HG02943 (cell line): ENCODE measurements around the gene WHRN.

Experiments used
- ATAC-seq: cut with Tn5 transposase; IDR thresholded peaks from one replicate; pipeline ENCODE4 v1.9.1; 2021; ENCODE audit warnings: mild to moderate bottlenecking, low read depth, moderate library complexity; ENCODE audit not compliant: unreplicated experiment

The WHRN gene

DNA sequence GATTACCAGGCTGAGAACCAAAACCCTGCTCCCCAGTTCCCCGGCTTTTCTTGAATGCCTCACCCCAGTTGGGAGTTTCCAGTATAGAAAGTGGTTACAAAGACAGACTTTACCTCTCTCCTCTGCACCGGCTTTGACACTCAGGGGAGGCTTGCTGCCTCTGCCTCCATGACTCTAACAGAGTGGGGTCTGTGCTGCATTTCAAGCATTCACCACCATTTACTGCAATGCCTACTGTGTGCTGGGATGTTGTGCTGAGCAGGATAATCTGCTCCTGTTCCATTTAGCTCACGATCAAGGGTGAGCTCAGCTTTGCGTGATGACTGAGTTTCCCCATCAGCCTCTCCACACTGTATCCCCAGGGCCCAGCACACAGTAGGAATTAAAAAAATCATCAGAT, 77.6 kb downstream of the WHRN start:
- ATAC-seq = no peak

GRCh38 chr9:114426046-114426948, 79.0 kb downstream of the WHRN start:
- ATAC-seq = no peak

DNA sequence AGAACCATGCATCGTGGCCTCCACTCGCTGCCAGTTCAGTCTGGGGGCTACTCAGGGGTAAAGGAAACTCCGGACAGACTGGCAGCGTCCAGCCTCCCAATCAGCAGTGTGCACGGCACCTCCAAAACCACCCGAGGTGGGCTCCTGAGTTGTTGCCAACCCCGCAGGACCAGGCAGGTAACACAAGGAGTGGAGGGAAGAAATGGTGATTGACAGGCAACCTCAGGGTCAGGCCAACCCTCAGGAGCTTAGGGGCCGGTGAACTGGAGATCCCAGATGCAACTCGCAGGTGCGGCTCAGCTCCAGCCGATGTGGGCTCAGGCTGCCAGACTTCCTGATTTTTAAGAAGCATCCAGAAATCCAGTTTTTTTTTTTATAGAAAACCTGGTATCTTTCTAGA, 80.1 kb downstream of the WHRN start:
- no peak for ATAC-seq

DNA sequence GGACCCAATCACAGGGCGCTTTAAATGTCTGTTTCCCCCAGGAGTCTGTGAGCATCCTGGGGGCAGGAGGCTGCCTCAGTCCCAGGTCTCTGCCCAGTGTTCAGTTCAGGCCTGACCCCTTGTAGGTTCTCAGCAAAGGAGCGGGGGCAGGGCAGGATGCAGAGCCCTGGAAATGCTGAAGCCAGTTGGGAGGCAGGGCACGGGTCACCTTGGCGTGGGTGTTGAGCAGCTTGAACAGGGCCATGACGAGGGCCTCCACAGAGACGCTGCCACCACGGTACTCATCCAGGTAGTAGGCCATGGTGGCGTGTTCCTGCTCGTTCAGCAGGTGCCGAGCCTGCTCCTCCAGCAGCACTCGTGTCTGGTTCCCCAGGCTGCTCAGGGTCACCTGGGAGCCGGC, 81.1 kb downstream of the WHRN start:
- ATAC-seq = no peak

DNA sequence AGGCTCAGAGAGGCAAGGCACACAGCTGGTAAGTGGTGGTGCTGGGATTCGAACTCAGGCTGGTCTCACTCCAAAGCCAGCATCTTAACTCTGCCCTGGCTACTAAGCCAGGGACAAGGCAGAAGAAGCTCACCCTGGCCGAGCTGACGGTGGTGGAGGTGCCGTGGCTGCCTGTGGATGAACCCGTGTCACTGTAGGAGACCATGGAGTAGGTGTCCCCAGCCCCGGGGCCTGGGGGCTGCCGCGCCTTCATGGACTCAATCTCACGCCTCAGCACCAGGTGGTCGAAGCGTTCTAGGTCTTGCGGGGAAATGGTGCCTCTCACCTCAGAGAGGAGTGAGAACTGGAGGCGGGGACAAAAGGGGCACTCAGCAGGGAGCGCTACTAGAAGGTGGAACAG, 82.1 kb downstream of the WHRN start:
- ATAC-seq = no peak

GRCh38 chr9:114421147-114421546, 84.1 kb downstream of the WHRN start:
- no peak for ATAC-seq

DNA sequence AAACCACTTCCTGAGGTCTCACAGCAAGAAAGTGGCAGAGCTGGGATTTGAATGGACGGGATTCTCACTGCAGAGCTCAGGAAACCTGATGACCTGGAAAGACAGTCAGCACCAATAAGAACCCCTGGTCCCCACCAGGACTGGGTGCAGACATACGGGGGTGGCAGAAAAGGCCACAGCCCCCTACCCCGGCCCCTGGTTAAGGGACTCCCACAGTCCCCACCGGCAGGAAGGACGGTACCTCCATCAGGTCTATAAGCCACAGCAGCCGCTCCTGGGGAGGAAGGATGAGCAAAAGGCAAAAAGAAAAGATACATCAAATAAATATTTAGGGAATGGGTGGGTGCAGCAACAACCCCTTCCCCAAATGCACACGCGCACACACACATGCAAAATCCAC, 85.5 kb downstream of the WHRN start:
- no peak for ATAC-seq

- no peak for ATAC-seq
Measured at GRCh38 chr9:114418053-114418452, 87.2 kb downstream of the WHRN start.

DNA sequence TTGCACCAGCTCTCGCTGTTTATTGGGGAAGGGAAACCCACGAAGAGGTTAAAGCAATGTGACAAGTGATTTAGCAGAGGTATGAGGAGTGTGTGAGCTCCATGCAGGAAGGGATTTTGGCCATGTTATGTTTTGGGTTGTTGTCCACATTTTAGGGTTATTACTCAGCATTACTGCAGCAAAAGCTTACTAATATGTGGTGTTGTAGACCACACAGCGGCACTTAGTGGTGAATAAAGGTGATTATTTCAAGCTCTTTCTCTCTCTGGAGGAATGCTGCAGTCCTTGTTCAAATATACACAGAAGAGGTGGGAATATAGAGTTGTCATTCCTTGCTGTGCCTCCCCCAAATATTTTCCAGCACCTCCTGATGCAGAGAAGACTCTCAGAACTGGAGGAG, 87.8 kb downstream of the WHRN start:
- no peak for ATAC-seq

GRCh38 chr9:114416906-114417305, 88.4 kb downstream of the WHRN start:
- ATAC-seq = no peak

DNA sequence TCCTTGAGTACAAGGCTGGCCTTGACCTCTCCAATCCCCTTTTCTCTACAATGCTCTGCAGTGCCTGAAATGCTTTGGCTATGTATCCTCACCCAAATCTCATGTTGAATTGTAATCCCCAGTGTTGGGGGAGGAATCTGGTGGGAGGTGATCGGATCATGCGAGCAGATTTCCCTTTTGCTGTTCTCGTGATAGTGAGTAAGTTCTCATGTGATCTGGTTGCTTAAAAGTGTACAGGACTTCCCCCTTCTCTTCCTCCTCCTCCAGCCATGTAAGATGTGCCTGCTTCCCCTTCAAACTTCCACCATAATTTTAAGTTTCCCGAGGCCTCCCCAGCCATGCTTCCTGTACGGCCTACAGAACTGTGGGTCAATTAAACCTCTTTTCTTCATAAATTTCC, 89.0 kb downstream of the WHRN start:
- no peak for ATAC-seq

DNA sequence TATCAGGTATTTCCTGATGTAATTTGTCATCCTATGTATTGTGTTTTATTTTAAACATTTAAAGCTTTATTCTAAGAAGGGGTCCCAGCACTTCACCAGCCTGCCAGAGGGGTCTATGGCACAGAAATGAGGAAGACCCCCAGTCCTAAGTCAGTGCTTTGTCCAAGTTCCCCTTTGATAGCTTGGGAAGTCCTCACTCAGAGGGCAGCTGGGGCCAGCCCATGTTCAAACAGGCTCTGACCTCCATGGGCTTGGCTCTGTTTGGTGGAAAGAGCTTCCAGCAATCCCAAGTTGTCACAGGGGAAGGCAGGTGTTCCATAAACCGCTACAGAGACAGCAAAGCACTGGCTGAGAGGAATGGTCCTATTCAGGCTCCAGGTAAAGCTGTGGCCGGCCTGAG, 90.9 kb downstream of the WHRN start:
- ATAC-seq = no peak

DNA sequence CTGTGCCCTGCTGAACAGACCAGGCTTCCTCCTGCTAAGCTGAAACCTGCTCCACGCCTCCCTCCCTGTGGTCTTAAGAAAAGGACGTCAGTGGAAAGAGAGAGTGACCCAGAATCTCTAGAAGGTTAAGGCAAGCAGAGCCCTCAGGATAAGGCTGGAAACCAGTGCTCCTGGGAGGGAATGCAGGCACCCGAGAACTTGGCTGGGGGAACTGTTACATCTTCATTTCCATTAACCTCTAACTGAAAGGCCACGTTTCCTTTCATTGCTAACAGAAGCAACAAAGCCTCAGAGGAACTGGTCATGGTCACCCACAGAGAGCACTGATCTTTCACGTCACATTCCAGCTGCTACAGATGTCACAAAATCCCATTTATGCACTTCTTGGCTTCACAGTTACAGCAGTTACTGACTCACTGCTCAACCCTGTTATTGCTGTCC, 91.4 kb downstream of the WHRN start:
- no peak for ATAC-seq

- ATAC-seq = no peak
Measured at GRCh38 chr9:114412048-114412683, 93.1 kb downstream of the WHRN start.

DNA sequence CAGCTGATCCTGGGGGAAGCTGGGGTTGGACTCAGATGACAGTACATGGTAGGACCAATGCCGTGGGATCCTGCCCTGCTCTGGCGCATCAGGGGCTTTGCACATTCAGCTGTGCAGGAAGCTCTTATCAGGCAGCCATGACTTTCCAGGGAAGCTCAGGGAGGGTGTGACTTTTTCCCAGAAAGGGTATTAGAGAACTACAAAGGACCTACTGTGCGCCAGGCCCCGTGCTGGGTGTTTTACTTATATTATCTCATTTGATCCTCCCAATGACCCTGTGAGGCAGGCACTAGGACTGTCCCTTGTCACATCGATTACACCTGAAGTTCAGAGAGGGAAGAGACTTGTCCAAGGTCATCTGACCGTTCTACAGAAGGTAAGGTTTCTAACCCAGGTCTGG, 93.8 kb downstream of the WHRN start:
- ATAC-seq = no peak

DNA sequence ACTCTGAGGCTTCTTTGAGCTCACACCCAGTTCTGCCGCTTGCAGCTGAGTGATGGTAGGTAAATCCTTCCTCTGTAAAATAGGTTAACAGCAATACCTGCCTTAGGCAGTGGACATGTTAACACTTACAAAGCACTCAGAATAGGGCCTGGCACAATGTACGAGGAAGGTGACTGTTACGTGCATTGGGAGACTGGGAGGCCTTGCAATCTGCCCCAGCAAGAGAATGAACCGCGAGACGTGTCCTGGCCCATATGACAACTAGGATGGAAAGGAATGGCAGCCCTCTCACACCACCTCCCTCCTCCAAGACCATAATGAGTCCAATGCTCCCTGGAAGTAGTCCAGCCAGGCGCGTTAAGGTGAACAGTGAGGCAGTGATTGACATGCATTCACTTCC, 94.4 kb downstream of the WHRN start:
- ATAC-seq = no peak

DNA sequence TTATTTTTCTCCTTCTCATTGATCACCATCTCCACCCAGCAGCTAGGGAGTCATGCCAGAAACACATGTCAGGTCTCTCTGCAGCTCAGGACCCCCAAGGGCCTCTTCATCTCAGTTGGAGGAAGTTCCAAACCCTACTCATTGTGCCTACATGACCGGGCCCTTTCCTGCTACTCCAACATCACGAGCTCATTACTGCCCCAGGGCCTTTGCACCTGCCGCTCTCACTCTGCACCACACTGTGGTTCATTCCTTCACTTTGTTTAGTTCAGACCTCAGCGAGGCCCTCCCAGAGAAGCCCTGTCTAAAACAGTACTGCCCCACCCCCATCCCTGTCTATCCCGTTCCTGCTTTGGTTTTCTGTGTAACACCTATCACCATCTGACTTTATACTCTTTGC, 95.4 kb downstream of the WHRN start:
- no peak for ATAC-seq

- no peak for ATAC-seq
Measured at GRCh38 chr9:114409103-114409780, 96.0 kb downstream of the WHRN start.

GRCh38 chr9:114408645-114409044, 96.6 kb downstream of the WHRN start:
- no peak for ATAC-seq

DNA sequence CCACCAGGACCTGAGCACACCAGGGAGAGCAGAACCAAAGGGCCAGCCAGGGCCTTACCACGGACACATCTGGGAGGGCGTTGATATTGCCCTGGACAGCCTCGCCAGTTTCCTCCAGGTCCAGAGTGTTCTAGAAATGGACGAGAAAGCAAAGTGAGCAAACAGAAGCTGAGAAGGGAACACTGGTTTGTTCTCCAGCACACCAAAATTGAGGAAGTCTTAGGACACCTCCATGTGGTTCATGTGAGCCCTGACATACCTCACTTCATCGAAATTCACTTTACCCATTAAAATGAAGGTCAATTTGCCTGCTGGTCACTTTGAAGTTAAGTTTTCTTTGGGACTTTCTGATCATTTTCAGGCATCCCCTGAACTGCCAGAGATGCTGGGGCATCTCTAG, 97.4 kb downstream of the WHRN start:
- ATAC-seq = no peak

- ATAC-seq = no peak
Measured at GRCh38 chr9:114406441-114406840, 98.8 kb downstream of the WHRN start.
